ENCODE results near the gene QPRT.

DNA sequence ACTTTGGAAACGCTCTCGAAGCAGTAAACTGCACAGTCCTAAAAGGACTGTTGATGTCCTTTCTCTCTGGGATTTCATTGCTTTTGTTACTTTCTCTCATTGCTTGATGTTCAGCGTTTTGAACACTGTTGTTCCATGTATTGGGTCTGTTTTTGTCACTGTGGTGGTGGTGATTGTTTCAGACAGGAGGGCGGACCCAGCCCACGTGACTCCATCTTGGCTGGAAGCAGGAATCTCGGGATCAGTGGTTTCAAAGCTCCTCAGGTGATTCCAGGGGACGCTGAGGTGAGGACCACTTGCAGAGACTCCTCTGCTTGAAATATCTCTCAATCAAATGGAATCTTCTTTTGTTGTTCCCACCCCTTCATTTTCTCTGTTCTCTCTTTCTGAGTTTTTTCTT, 48.5 kb downstream of the QPRT start:
- TF ChIP-seq, protein P1, sequence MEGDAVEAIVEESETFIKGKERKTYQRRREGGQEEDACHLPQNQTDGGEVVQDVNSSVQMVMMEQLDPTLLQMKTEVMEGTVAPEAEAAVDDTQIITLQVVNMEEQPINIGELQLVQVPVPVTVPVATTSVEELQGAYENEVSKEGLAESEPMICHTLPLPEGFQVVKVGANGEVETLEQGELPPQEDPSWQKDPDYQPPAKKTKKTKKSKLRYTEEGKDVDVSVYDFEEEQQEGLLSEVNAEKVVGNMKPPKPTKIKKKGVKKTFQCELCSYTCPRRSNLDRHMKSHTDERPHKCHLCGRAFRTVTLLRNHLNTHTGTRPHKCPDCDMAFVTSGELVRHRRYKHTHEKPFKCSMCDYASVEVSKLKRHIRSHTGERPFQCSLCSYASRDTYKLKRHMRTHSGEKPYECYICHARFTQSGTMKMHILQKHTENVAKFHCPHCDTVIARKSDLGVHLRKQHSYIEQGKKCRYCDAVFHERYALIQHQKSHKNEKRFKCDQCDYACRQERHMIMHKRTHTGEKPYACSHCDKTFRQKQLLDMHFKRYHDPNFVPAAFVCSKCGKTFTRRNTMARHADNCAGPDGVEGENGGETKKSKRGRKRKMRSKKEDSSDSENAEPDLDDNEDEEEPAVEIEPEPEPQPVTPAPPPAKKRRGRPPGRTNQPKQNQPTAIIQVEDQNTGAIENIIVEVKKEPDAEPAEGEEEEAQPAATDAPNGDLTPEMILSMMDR (conservative IDR thresholded peaks at IDR 0.05; ENCODE audit: low read depth, low read length), result no peak
- no peak for TF ChIP-seq EZH2 (IDR thresholded peaks at IDR 0.05; ENCODE audit: borderline replicate concordance, low read depth, low read length, poor library complexity, severe bottlenecking)

All from A673 (cell line).